Hematopoietic multipotent progenitor cell (in vitro differentiated cells): ENCODE measurements around the gene GIPC3. TPM values are rescaled to one million over a fixed set of nuclear protein-coding genes. Genes with fewer than 3 reads are reported as not detected.

ENCODE experiments used
- DNase-seq, 3 donors: peaks; one replicate each; pipeline ENCODE4 v3.0.0-alpha.2; 2011 to 2015; ENCODE audit warnings: low read depth in 2 of 3, low spot score in 2 of 3
- small RNA-seq: library from RNA; depleted of rRNA; stranded (forward); fragments of <200 nt; gene quantifications from one replicate; pipeline ENCODE3, GENCODE V24; 2012
- total RNA-seq: library from RNA; depleted of rRNA; stranded (reverse); fragments of >200 nt; gene quantifications from one replicate; pipeline ENCODE4 v1.2.3, GENCODE V29; 2012

GIPC3 gene
- total RNA-seq, 1 donor, result 2.4 TPM

- no peak for DNase-seq
Observed at GRCh38 chr19:3632739-3633558, 47.7 kb downstream of the GIPC3 start.

- DNase-seq, result no peak
Observed at GRCh38 chr19:3633559-3633988, 48.3 kb downstream of the GIPC3 start.

- DNase-seq, result no peak
Observed at GRCh38 chr19:3634496-3635045, 49.3 kb downstream of the GIPC3 start.

- DNase-seq, result no peak
Observed at GRCh38 chr19:3636506-3636905, 51.2 kb downstream of the GIPC3 start.

- no peak for DNase-seq
Observed at GRCh38 chr19:3636962-3637361, 51.7 kb downstream of the GIPC3 start.

- DNase-seq, result no peak
Observed at GRCh38 chr19:3637621-3638020, 52.3 kb downstream of the GIPC3 start.

- no peak for DNase-seq
Observed at GRCh38 chr19:3638208-3639193, 53.2 kb downstream of the GIPC3 start.

- no peak for DNase-seq
Observed at GRCh38 chr19:3639479-3639878, 54.2 kb downstream of the GIPC3 start.

- no peak for DNase-seq
Observed at GRCh38 chr19:3641515-3642269, 56.4 kb downstream of the GIPC3 start.

GRCh38 chr19:3642296-3642695 is 57.0 kb downstream of the GIPC3 start:
- no peak for DNase-seq

Small RNA genes within 50 kb of the gene (small RNA-seq; reads per million reads assigned to genes)
- not detected for gene AC005786.1

Other genes with a start within 250 kb of the GIPC3 start
- gene NFIC, start 218.9 kb upstream of the GIPC3 start, total RNA-seq, result 36.1 TPM
- gene SMIM24, start 105.0 kb upstream of the GIPC3 start, total RNA-seq, result 75.7 TPM
- not detected for gene SMIM44, start 102.0 kb upstream of the GIPC3 start, total RNA-seq
- 9.2 TPM for gene DOHH, start 84.8 kb upstream of the GIPC3 start, total RNA-seq
- gene FZR1, start 79.2 kb upstream of the GIPC3 start, total RNA-seq, result 85.6 TPM
- gene TEKTIP1, start 46.3 kb upstream of the GIPC3 start, total RNA-seq, result 0.54 TPM
- gene MFSD12, start 27.9 kb upstream of the GIPC3 start, total RNA-seq, result 82.4 TPM
- gene HMG20B, start 12.5 kb upstream of the GIPC3 start, total RNA-seq, result 99.1 TPM
- gene TBXA2R, start 21.4 kb downstream of the GIPC3 start, total RNA-seq, result 1.3 TPM
- gene CACTIN, start 41.3 kb downstream of the GIPC3 start, total RNA-seq, result 48.2 TPM
- gene PIP5K1C, start 115.0 kb downstream of the GIPC3 start, total RNA-seq, result 23.4 TPM
- 1.1 TPM for gene TJP3, start 122.9 kb downstream of the GIPC3 start, total RNA-seq
- 36.4 TPM for gene APBA3, start 176.2 kb downstream of the GIPC3 start, total RNA-seq
- gene MRPL54, start 177.2 kb downstream of the GIPC3 start, total RNA-seq, result 42.0 TPM
- gene RAX2, start 186.8 kb downstream of the GIPC3 start, total RNA-seq, result under 0.01 TPM
- 160 TPM for gene MATK, start 200.9 kb downstream of the GIPC3 start, total RNA-seq